Ishikawa (cell line): ENCODE results near the gene GNG14.

Experiments
- CEBPB ChIP-seq: IDR thresholded peaks from 2 replicates; pipeline ENCODE4 v1.6.1; 2012
- CREB1 ChIP-seq: IDR thresholded peaks from 2 replicates; pipeline ENCODE4 v1.6.1; 2012; ENCODE audit warnings: low read depth
- EGR1 ChIP-seq: IDR thresholded peaks from 2 replicates; pipeline ENCODE4 v1.6.1; 2012
- EP300 ChIP-seq: IDR thresholded peaks from 2 replicates; pipeline ENCODE4 v1.6.1; 2012; ENCODE audit warnings: borderline replicate concordance
- FOXM1 ChIP-seq: IDR thresholded peaks from 2 replicates; pipeline ENCODE4 v1.6.1; 2012; ENCODE audit warnings: low read depth, borderline replicate concordance
- MAX ChIP-seq: IDR thresholded peaks from 2 replicates; pipeline ENCODE4 v1.6.1; 2012
- NFIC ChIP-seq: IDR thresholded peaks from 2 replicates; pipeline ENCODE4 v1.6.1; 2012
- RAD21 ChIP-seq: IDR thresholded peaks from 2 replicates; pipeline ENCODE4 v1.6.1; 2012; ENCODE audit warnings: low read depth
- REST ChIP-seq: IDR thresholded peaks from 2 replicates; pipeline ENCODE4 v1.6.1; 2012; ENCODE audit warnings: low read depth, mild to moderate bottlenecking
- TAF1 ChIP-seq: IDR thresholded peaks from 2 replicates; pipeline ENCODE4 v1.6.1; 2012; ENCODE audit warnings: low read depth, mild to moderate bottlenecking
- TCF12 ChIP-seq: IDR thresholded peaks from 2 replicates; pipeline ENCODE4 v1.6.1; 2012; ENCODE audit warnings: low read depth
- TEAD4 ChIP-seq: IDR thresholded peaks from 2 replicates; pipeline ENCODE4 v1.6.1; 2012
- USF1 ChIP-seq: IDR thresholded peaks from 2 replicates; pipeline ENCODE4 v1.6.1; 2012
- YY1 ChIP-seq: IDR thresholded peaks from 2 replicates; pipeline ENCODE4 v1.6.1; 2012; ENCODE audit warnings: low read depth
- ZBTB7A ChIP-seq: IDR thresholded peaks from 2 replicates; pipeline ENCODE4 v1.6.1; 2012; ENCODE audit warnings: low read depth

GNG14 gene

GRCh38 chr19:12665671-12666264, 22.0 kb upstream of the GNG14 start:
- no peak for TF ChIP-seq TEAD4
- TF ChIP-seq CREB1, result no peak
- no peak for TF ChIP-seq ZBTB7A
- no peak for TF ChIP-seq EP300
- TF ChIP-seq YY1, result no peak
- no peak for TF ChIP-seq RAD21
- no peak for TF ChIP-seq TAF1
- TF ChIP-seq NFIC, result no peak
- TF ChIP-seq EGR1, result no peak
- TF ChIP-seq MAX, result no peak
- TF ChIP-seq USF1, result no peak
- TF ChIP-seq FOXM1, result no peak
- TF ChIP-seq REST, result no peak
- no peak for TF ChIP-seq CEBPB
- no peak for TF ChIP-seq TCF12

GRCh38 chr19:12666265-12667048, 21.3 kb upstream of the GNG14 start, which contains the start of the genes MAN2B1 and WDR83:
Gene MAN2B1, minus strand, starts transcription at chr19:12666742. Its CDS starts 41 bp downstream, at chr19:12666701.
Gene WDR83, plus strand, starts transcription at chr19:12666807. Its CDS starts 2,984 bp downstream, at chr19:12669791.
- TF ChIP-seq FOXM1 (no peak), USF1 (no peak), TAF1 (peak; percentile 55; the same call in 1 of the 2 replicates), NFIC (no peak), TCF12 (no peak), REST (no peak), ZBTB7A (peak; percentile 79; the same call in 1 of the 2 replicates), YY1 (no peak), RAD21 (no peak), EGR1 (0 out of 2 replicates have a peak, but pooled peaks have one; percentile 3), CEBPB (no peak), TEAD4 (no peak)

- no peak for TF ChIP-seq NFIC
- no peak for TF ChIP-seq YY1
- TF ChIP-seq CREB1, result no peak
- no peak for TF ChIP-seq USF1
- TF ChIP-seq TAF1, result no peak
- no peak for TF ChIP-seq RAD21
- no peak for TF ChIP-seq MAX
- no peak for TF ChIP-seq REST
- no peak for TF ChIP-seq TCF12
Measured at GRCh38 chr19:12667731-12668302, 20.0 kb upstream of the GNG14 start.
